Lower leg skin (tissue), 4 donors: ENCODE measurements around the gene SFTPD. TPM values are rescaled to one million over a fixed set of nuclear protein-coding genes. Genes with fewer than 3 reads are reported as not detected.
"Not testable (repeated sequence)": the region's sequence is repeated elsewhere in the genome, so short reads cannot be mapped to it uniquely, and the experiment has no call there.

Experiments
- DNase-seq, 2 donors: peaks; one replicate each; pipeline ENCODE4 v3.0.0-alpha.2; 2019; ENCODE audit warnings: low spot score in 2 of 2
- H3K4me3 ChIP-seq: fragments of 200-600 bp; sonication (generic); 2 replicates; pipeline ENCODE4 v1.5.1; 2017; ENCODE audit warnings: mild to moderate bottlenecking, low read depth; ENCODE audit not compliant: poor library complexity, severe bottlenecking
- CTCF ChIP-seq, 3 donors: fragments of 450-650 bp; IDR thresholded peaks; one replicate each; pipeline ENCODE4 v1.5.1; 2016; ENCODE audit warnings: antibody characterized with exemption in 3 of 3, mild to moderate bottlenecking in 3 of 3, moderate library complexity in 2 of 3
- POLR2A ChIP-seq, 2 donors: fragments of 450-650 bp; IDR thresholded peaks; one replicate each; pipeline ENCODE4 v1.6.1; 2016 to 2017; ENCODE audit warnings: antibody characterized with exemption in 2 of 2, mild to moderate bottlenecking in 1 of 2, moderate library complexity in 1 of 2
- WGBS, 2 donors: methylation state at CpG; one replicate each; pipeline ENCODE4 v1.1.5; 2018; 5-methylcytosine and 5-hydroxymethylcytosine counted together
- intact Hi-C: fragments of 100-400 bp; cut with DNase I; formaldehyde crosslinking; loops from one replicate; pipeline ENCODE4 v1.15.0; 2023; ENCODE audit warnings: low total_unique reads
- total RNA-seq, 4 donors: library from RNA; depleted of rRNA; stranded (reverse); fragments of >200 nt; gene quantifications; one replicate each; pipeline ENCODE4 v1.1.0, GENCODE V29; 2016

Gene SFTPD
- total RNA-seq, 4 donors from 2014 or later: 0.76 to 4.4 (median 2.3) TPM

GRCh38 chr10:79890469-79890868 is 58.4 kb downstream of the SFTPD start:
- DNase-seq: no peak
- H3K4me3 ChIP-seq: no peak overlapping the region
- TF ChIP-seq CTCF (IDR thresholded peaks at IDR 0.05) (no peak), POLR2A (IDR thresholded peaks at IDR 0.05) (no peak)
- intact Hi-C loops: no loop called here
- WGBS, 2 donors: 57 to 69% methylated on average over 1 of the region's 1 CpG

DNA sequence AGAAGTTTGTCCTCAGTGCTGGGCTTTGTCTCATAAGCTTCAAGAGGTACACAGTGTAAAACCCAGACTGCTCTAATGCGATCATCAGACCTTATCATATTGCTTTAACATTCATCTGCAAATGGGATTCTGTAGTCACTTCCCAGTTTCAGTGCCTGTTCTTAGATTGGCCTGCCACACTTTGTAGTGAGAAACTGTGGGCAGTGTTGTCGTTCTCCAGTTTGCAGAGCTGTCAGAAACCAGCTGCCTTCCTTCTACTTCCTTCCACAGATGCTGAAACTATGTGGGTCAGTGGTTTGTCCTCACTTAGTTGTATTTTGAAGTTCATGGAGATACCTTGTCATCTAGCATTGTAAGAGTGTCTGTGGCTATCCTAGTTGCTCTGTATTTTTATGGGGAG is 59.9 kb downstream of the SFTPD start:
- intact Hi-C loops, DNase-seq, H3K4me3 ChIP-seq: not testable (repeated sequence)
- WGBS, 2 donors: 82 to 93% methylated on average over 2 of the region's 2 CpGs

Other genes starting within 250 kb of the SFTPD start
- gene NUTM2B, start 245.9 kb downstream of the SFTPD start, total RNA-seq: 1 to 10 TPM in 3 of 4 donors, under 1 TPM in 1; 0.17 to 2.4 (median 1.3) TPM
- under 1 TPM in 2 of 4 donors, not detected in 2; 0.36 to 0.72 TPM for gene NUTM2E, start 122.4 kb downstream of the SFTPD start, total RNA-seq
- 10 to 100 TPM; 30.9 to 74.4 (median 48.6) TPM for gene TMEM254, start 129.6 kb upstream of the SFTPD start, total RNA-seq
- 10 to 100 TPM in 1 of 4 donors, 1 to 10 TPM in 3; 1.3 to 17.4 (median 8.5) TPM for gene PLAC9, start 183.6 kb upstream of the SFTPD start, total RNA-seq